Stimulated activated CD8-positive, alpha-beta memory T cell treated with anti-CD3 and anti-CD28 coated beads, Interleukin-7, amount 100 ng/mL, for 4 hours (primary cell): ENCODE data around the gene RUNX2.

Source experiments
- DNase-seq, 2 donors: peaks; one replicate each; pipeline ENCODE4 v3.0.0-alpha.2; 2020; ENCODE audit warnings: low read depth in 2 of 2

Gene RUNX2

GRCh38 chr6:45589367-45589766, 261.2 kb downstream of the RUNX2 start:
- no peak for DNase-seq

GRCh38 chr6:45590226-45590625, 262.1 kb downstream of the RUNX2 start:
- no peak for DNase-seq

- no peak for DNase-seq
Measured at GRCh38 chr6:45590696-45591184, 262.6 kb downstream of the RUNX2 start.

GRCh38 chr6:45591306-45591705, 263.2 kb downstream of the RUNX2 start:
- DNase-seq = no peak

- no peak for DNase-seq
Measured at GRCh38 chr6:45591890-45592289, 263.8 kb downstream of the RUNX2 start.

GRCh38 chr6:45592991-45593390, 264.9 kb downstream of the RUNX2 start:
- DNase-seq = no peak

GRCh38 chr6:45595010-45595851, 267.1 kb downstream of the RUNX2 start:
- no peak for DNase-seq

- no peak for DNase-seq
Measured at GRCh38 chr6:45597424-45597823, 269.3 kb downstream of the RUNX2 start.

- DNase-seq = no peak
Measured at GRCh38 chr6:45599053-45599452, 270.9 kb downstream of the RUNX2 start.

GRCh38 chr6:45605971-45606370, 277.8 kb downstream of the RUNX2 start:
- DNase-seq = no peak

- no peak for DNase-seq
Measured at GRCh38 chr6:45606831-45607400, 278.8 kb downstream of the RUNX2 start.

GRCh38 chr6:45607798-45608197, 279.7 kb downstream of the RUNX2 start:
- no peak for DNase-seq

- no peak for DNase-seq
Measured at GRCh38 chr6:45608252-45608913, 280.3 kb downstream of the RUNX2 start.

GRCh38 chr6:45609141-45609638, 281.1 kb downstream of the RUNX2 start:
- DNase-seq = no peak

GRCh38 chr6:45610374-45610773, 282.2 kb downstream of the RUNX2 start:
- no peak for DNase-seq

GRCh38 chr6:45610832-45611231, 282.7 kb downstream of the RUNX2 start:
- DNase-seq = no peak

GRCh38 chr6:45611491-45611890, 283.4 kb downstream of the RUNX2 start:
- DNase-seq = no peak

GRCh38 chr6:45613656-45614055, 285.5 kb downstream of the RUNX2 start:
- DNase-seq = no peak

GRCh38 chr6:45614488-45615285, 286.6 kb downstream of the RUNX2 start:
- DNase-seq = no peak

- no peak for DNase-seq
Measured at GRCh38 chr6:45616209-45616608, 288.1 kb downstream of the RUNX2 start.

GRCh38 chr6:45617441-45617840, 289.3 kb downstream of the RUNX2 start:
- no peak for DNase-seq

GRCh38 chr6:45618259-45618658, 290.1 kb downstream of the RUNX2 start:
- no peak for DNase-seq
